22Rv1 (cell line): ENCODE data around the gene ASPN.
A peak's percentile ranks its signal among the peaks of the same experiment; 100 is the strongest.

ENCODE experiments used
- H3K27ac ChIP-seq: fragments of 450-650 bp; 2 replicates; pipeline ENCODE4 v1.5.1; 2017
- ZFX ChIP-seq: fragments of 450-650 bp; IDR thresholded peaks from 2 replicates; pipeline ENCODE4 v1.6.1; 2017; ENCODE audit warnings: antibody characterized with exemption, borderline replicate concordance
- TF ChIP-seq, protein P1 (sequence below): fragments of 450-650 bp; IDR thresholded peaks from 2 replicates; pipeline ENCODE4 v1.5.1; 2017; ENCODE audit warnings: mild to moderate bottlenecking

ASPN gene

DNA sequence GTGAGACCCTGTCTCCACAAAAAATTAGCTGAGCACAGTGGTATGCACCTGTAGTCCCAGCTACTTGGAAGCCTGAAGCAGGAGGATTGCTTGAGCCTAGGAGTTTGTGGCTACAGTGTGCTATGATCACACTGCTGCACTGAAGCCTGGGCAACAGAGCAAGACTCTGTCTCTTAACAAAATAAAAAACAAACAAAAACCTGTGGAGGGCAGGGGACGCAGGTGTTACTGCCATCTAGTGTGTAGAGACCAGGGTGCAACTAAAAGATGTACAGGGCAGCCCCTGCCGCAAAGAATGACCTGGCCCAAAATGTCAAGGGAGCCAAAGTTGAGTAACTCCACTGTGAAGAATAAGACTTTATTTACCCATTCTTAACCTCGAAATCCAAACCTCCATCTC, 27.1 kb downstream of the ASPN start:
- TF ChIP-seq, protein P1, sequence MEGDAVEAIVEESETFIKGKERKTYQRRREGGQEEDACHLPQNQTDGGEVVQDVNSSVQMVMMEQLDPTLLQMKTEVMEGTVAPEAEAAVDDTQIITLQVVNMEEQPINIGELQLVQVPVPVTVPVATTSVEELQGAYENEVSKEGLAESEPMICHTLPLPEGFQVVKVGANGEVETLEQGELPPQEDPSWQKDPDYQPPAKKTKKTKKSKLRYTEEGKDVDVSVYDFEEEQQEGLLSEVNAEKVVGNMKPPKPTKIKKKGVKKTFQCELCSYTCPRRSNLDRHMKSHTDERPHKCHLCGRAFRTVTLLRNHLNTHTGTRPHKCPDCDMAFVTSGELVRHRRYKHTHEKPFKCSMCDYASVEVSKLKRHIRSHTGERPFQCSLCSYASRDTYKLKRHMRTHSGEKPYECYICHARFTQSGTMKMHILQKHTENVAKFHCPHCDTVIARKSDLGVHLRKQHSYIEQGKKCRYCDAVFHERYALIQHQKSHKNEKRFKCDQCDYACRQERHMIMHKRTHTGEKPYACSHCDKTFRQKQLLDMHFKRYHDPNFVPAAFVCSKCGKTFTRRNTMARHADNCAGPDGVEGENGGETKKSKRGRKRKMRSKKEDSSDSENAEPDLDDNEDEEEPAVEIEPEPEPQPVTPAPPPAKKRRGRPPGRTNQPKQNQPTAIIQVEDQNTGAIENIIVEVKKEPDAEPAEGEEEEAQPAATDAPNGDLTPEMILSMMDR: peak; percentile 46
- no peak for TF ChIP-seq ZFX
- H3K27ac ChIP-seq: no peak overlapping the region

DNA sequence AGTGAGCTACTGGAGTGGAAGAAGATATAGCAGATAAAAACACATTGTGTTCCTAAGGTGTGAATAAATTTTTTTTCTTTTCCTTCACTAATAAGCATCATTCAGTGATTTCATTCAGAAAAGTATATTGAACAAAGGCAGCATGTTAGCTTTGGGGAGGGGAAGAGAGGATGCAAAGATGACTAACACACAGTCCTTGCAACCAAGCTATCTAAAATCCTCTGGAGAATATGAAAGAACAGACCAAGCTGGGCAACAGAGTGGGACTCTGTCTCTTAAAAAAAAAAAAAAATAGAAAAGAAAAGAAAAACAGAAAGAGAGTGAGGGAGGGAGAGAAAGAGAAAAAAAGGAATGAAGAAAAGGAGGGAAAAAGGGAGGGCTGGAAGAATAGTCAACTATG, 35.8 kb downstream of the ASPN start:
- no peak overlapping the region for H3K27ac ChIP-seq
- no peak for TF ChIP-seq ZFX
- TF ChIP-seq, protein P1: no peak

DNA sequence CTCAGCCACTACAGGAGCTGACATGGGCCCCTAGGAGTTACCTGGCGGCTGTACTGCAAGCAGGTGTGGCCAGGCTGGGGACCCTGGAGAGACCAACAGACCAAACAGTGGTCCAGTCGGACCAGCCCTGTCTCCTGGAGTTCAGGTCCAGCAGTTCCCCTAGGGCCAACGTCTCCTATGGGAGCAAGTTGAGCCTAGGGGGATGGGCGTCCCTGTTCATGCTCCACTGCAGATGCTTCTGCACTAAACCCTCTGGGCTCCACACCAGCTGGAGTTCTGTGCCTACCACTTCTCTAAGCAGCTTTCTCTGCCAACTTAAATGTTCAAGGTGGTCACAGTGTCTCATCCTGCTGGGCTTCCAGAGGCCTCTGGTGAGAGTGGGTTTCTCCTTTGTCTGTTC, 37.5 kb downstream of the ASPN start:
- TF ChIP-seq ZFX: no peak
- TF ChIP-seq, protein P1: no peak

DNA sequence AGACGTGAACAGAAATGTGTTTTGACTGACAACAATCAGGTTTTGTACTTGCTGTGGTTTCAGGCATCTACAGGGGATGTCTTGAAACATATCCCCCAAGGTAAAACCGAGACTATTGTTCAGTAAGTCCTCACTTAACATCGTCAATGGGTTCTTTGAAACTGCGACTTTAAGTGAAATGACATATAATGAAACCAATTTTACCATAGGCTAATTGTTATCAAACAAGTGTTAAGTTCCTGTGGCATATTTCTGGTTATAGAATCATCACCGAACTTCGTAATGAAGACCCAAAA, 41.6 kb downstream of the ASPN start:
- TF ChIP-seq, protein P1: no peak
- no peak for TF ChIP-seq ZFX
- no peak overlapping the region for H3K27ac ChIP-seq

More for the DNA sequence above, 37.5 kb downstream of the ASPN start:
- H3K27ac ChIP-seq: no peak overlapping the region

DNA sequence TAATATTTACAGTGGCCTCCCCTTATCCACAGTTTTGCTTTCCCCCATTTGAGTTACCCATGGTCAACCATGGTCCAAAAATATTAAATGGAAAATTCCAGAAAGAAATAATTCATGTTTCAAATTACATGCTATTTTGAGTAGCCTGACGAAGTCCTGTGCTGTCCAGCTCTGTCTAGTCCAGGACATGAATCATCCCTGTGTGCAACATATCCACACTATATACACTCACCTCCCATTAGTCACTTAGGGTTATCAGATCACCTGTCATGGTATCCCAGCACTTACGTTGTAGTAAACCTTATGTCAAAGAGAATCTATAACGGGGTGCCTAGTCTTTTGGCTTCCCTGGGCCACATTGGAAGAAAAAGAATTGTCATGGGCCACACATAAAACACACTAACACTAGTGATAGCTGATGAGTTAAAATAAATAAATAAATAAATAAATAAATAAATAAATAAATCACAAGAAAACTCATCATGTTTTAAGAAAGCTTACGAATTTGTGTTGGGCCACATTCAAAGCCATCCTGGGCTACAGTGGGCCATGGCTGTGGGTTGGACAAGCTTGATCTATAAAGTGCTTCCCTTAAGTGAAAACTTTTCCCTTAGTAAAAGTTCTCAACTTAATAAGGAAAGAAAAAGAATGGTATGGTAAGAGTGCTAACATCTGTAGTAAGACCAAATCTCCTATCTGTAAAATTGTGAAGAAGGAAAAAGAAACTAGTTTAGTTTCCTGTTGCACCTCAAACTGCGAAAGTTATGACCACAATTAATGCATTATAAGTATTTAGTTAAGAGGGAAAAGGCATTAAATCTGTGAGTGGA, 42.2 kb downstream of the ASPN start:
- TF ChIP-seq ZFX: no peak
- TF ChIP-seq, protein P1: no peak
- no peak overlapping the region for H3K27ac ChIP-seq

- TF ChIP-seq ZFX: no peak
- TF ChIP-seq, protein P1: peak; percentile 34
Observed at GRCh38 chr9:92438900-92439526, 43.3 kb downstream of the ASPN start.

DNA sequence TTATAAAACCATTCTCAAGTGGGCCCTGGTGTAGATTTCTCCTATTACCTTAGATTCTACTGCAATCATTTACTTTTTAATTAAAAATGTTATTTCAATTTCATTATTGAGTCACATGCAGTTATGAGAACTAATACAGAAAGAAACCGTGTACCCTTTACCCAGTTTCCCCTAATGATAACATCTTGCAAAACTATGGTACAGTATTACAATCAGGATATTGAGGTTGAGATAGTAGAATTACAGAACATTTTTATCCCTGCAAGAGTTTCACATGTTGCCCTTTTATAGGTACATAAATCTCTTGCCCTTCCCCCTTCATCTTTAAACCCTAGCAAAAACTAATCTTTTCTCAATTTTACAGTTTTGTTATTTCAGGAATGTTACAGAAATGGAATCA, 47.0 kb downstream of the ASPN start:
- no peak for TF ChIP-seq ZFX
- TF ChIP-seq, protein P1: no peak
- H3K27ac ChIP-seq: no peak overlapping the region

More at GRCh38 chr9:92438900-92439526, 43.3 kb downstream of the ASPN start:
- H3K27ac ChIP-seq: no peak overlapping the region
